ENCODE results near the gene SCRT2.

SCRT2 gene

DNA sequence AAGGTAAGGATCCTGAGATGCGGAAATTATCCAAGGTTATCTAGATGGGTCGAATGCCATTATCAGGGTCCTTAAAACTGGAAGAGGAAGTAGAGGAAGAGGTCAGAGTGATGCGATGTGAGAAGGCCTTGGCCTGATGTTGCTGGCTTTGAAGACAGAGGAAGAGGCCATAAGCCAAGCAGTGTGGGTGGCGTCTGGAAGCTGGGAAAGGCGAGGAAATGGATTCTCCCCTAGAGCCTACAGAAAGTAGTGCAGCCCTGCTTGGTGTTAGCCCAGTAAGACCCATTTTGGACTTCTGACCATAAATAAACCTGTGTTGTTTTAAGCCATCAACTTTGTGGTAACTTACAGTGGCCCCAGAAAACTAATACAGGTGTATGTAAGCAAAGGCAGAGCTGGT lies 24.6 kb downstream of the SCRT2 start:
- H3K27ac ChIP-seq = peak overlapping the region; percentile 92; the same call in 1 of the 2 replicates

GRCh38 chr20:650281-650680 lies 25.3 kb downstream of the SCRT2 start:
- H3K27ac ChIP-seq = no peak overlapping the region; the same call in 1 of the 2 replicates
- TF ChIP-seq CTCF (conservative IDR thresholded peaks at IDR 0.05) = no peak

More for the DNA sequence above, 24.6 kb downstream of the SCRT2 start:
- peak; percentile 26; the same call in 1 of the 2 replicates for TF ChIP-seq CTCF (conservative IDR thresholded peaks at IDR 0.05)

DNA sequence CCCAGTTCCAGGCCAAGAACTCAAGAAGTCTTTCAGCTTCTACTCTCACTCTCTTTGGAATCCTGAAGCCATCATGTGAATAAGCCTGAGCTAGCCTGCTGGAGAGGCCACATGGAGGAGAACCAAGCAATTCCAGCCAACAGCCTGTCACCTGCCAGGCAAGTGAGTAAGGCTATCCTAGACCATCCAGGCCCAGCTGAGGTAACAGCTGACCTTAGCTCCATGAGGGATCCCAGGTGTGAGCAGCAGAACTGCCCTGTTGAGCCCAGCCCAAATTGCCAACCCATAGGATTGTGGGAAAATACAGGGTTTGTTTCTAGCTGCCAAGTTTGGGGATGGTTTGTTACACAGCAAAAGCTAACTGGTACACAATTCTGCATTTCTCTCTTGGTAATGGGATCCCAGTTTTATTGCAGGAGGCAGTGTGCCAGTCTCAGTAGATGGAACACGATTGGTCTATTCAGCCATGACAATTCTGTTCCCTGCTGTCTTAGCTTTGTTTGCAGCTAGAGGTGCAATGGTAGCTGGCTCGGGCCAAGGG lies 28.1 kb downstream of the SCRT2 start:
- no peak for TF ChIP-seq CTCF (conservative IDR thresholded peaks at IDR 0.05)
- H3K27ac ChIP-seq = no peak overlapping the region

DNA sequence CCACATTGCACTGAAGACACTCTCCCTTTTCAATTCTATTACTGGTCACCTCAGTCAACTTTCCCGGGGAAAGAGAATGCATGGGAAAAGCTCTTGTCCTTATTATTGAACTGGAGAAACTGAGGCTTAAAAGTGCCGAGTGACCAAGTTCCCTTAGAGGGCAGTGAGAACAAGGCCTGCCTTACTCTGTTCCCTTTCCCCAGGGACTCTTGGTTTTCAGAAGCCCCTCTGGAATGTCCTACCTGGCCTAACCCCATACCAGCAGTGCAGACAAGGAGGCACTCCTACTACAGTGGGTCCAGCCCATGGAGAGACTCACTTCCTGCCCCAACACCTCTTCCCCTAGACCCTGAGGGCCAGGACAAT lies 28.8 kb downstream of the SCRT2 start:
- no peak for TF ChIP-seq CTCF (conservative IDR thresholded peaks at IDR 0.05)
- no peak overlapping the region for H3K27ac ChIP-seq

GRCh38 chr20:646107-646867 lies 29.3 kb downstream of the SCRT2 start:
- no peak for TF ChIP-seq CTCF (conservative IDR thresholded peaks at IDR 0.05)
- peak overlapping the region; percentile 22; the same call in 1 of the 2 replicates for H3K27ac ChIP-seq

DNA sequence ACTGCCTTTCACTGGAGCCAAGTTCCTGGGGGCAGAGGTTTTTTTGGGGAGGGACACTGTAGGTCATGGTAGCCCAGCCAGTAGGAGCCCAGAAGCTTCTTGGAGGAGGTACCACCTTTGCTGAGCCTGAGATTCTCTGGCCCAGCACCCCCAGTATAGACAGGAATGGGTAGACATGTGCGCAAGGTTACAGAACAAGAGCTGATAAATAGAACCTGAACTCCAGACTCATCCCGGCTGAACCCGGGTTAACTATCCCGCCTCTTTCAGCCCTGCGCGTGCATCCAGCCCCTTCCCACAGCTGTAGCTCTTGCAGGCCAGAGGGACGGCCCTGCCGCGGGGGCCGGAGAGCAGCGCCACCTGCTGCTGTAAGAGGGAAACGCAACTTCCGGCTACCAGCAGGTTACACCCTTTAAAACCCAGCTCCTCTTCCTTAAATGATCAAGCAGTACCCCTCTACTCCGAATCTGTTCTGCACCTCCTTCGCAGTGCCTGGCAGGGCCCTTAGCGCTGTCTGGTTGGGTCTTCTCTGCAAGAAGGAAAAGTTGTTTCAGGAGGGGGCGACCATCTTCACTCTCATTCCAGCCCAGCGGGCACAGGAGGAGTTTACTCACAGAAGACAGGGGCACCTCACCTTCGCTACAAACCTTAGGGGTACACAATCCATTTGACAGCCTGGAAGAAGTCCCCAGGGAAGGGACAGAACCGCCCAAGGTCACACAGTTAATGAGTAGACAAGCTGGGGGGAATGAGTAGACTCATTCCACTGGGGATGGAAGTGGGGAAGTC lies 30.1 kb downstream of the SCRT2 start:
- TF ChIP-seq CTCF (conservative IDR thresholded peaks at IDR 0.05) = peak; percentile 98
- peak overlapping the region; percentile 22 for H3K27ac ChIP-seq

DNA sequence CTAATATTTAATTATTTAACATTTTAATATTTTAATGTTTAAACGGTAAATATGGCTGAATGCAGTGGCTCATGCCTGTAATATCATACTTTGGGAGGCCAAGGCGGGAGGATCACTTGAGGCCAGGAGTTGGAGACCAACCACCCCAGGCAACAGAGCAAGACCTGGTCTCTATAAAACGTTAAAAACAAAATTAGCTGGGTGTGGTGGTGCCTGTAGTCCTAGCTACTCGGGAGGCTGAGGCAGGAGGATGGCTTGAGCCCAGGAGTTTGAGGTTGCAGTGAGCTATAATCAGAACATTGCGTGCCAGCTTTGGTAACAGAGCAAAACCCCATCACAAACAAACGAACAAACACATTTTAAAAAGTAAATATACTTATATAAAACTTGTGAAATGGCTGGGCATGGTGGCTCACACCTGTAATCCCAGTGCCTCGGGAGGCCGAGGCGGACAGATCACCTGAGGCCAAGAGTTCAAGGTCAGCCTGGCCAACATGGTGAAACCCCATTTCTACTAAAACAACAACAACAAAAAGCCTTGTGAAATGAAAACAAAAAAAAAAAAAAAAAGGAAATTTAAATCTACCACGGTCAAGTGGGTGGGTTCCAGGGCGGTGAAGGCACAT lies 30.8 kb downstream of the SCRT2 start:
- TF ChIP-seq CTCF (conservative IDR thresholded peaks at IDR 0.05) = no peak
- peak overlapping the region; percentile 22 for H3K27ac ChIP-seq
